ENCODE data around the gene PTPRG. TPM values are rescaled to one million over a fixed set of nuclear protein-coding genes. Genes with fewer than 3 reads are reported as not detected.

PTPRG gene
- total RNA-seq, 1 experiment from 2014 or later = 32.1 TPM

DNA sequence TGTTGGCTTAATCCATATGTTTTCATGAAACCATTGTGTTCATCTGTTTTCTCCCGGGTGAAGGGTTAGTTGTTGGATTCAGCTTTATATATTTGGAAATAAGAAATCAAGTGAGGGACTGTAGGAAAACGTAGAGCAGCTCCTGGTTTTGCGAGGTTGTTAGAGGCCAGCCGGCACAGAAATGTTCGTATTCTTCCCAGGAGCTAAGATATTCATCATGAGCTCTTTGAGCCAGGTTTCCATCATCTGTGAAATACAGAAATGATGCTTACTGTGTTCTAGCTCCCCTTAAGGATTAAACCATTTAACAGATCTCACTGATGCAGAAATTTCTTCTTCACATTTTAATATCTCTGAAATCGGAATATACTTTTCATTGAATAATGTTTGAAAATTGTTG, 235.5 kb downstream of the PTPRG start:
- POLR2A ChIA-PET = no interaction called here
- H3K36me3 ChIP-seq (ENCODE audit: control insufficient read depth in 1 of 2, insufficient read depth in 2 of 2, low read length in 2 of 2) = no peaks in the 10 kb centered on the region
- CTCF ChIA-PET = no interaction called here
- TF ChIP-seq JUND (IDR thresholded peaks at IDR 0.05) (no peak), ZFX (IDR thresholded peaks at IDR 0.05) (no peak), SIN3A (IDR thresholded peaks at IDR 0.05; ENCODE audit: low read depth) (no peak), ELF1 (IDR thresholded peaks at IDR 0.05; ENCODE audit: borderline replicate concordance, low read depth) (no peak), CEBPB (IDR thresholded peaks at IDR 0.05; ENCODE audit: low read depth) (no peak), POLR2A (IDR thresholded peaks at IDR 0.05; ENCODE audit: borderline replicate concordance, extremely low read depth, insufficient read depth, insufficient read length) (no peak), SP1 (IDR thresholded peaks at IDR 0.05; ENCODE audit: low read depth) (no peak), CBX3 (IDR thresholded peaks at IDR 0.05; ENCODE audit: low read depth) (no peak), EZH2 (IDR thresholded peaks at IDR 0.05) (no peak), EZH2phosphoT487 (IDR thresholded peaks at IDR 0.05; ENCODE audit: borderline replicate concordance) (no peak), FOSL1 (IDR thresholded peaks at IDR 0.05; ENCODE audit: low read depth) (no peak), SRF (IDR thresholded peaks at IDR 0.05; ENCODE audit: low read depth) (no peak)
- TF ChIP-seq, protein P1, sequence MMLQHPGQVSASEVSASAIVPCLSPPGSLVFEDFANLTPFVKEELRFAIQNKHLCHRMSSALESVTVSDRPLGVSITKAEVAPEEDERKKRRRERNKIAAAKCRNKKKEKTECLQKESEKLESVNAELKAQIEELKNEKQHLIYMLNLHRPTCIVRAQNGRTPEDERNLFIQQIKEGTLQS (IDR thresholded peaks at IDR 0.05) = no peak
- TF ChIP-seq, protein P2, sequence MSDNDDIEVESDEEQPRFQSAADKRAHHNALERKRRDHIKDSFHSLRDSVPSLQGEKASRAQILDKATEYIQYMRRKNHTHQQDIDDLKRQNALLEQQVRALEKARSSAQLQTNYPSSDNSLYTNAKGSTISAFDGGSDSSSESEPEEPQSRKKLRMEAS (IDR thresholded peaks at IDR 0.05) = no peak
- TF ChIP-seq, protein P3, sequence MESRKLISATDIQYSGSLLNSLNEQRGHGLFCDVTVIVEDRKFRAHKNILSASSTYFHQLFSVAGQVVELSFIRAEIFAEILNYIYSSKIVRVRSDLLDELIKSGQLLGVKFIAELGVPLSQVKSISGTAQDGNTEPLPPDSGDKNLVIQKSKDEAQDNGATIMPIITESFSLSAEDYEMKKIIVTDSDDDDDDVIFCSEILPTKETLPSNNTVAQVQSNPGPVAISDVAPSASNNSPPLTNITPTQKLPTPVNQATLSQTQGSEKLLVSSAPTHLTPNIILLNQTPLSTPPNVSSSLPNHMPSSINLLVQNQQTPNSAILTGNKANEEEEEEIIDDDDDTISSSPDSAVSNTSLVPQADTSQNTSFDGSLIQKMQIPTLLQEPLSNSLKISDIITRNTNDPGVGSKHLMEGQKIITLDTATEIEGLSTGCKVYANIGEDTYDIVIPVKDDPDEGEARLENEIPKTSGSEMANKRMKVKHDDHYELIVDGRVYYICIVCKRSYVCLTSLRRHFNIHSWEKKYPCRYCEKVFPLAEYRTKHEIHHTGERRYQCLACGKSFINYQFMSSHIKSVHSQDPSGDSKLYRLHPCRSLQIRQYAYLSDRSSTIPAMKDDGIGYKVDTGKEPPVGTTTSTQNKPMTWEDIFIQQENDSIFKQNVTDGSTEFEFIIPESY (IDR thresholded peaks at IDR 0.05; ENCODE audit: extremely low read depth, insufficient replicate concordance, low read length) = no peak
- TF ChIP-seq, protein P4, sequence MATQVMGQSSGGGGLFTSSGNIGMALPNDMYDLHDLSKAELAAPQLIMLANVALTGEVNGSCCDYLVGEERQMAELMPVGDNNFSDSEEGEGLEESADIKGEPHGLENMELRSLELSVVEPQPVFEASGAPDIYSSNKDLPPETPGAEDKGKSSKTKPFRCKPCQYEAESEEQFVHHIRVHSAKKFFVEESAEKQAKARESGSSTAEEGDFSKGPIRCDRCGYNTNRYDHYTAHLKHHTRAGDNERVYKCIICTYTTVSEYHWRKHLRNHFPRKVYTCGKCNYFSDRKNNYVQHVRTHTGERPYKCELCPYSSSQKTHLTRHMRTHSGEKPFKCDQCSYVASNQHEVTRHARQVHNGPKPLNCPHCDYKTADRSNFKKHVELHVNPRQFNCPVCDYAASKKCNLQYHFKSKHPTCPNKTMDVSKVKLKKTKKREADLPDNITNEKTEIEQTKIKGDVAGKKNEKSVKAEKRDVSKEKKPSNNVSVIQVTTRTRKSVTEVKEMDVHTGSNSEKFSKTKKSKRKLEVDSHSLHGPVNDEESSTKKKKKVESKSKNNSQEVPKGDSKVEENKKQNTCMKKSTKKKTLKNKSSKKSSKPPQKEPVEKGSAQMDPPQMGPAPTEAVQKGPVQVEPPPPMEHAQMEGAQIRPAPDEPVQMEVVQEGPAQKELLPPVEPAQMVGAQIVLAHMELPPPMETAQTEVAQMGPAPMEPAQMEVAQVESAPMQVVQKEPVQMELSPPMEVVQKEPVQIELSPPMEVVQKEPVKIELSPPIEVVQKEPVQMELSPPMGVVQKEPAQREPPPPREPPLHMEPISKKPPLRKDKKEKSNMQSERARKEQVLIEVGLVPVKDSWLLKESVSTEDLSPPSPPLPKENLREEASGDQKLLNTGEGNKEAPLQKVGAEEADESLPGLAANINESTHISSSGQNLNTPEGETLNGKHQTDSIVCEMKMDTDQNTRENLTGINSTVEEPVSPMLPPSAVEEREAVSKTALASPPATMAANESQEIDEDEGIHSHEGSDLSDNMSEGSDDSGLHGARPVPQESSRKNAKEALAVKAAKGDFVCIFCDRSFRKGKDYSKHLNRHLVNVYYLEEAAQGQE (IDR thresholded peaks at IDR 0.05; ENCODE audit: low read depth) = no peak
- TF ChIP-seq, protein P5, sequence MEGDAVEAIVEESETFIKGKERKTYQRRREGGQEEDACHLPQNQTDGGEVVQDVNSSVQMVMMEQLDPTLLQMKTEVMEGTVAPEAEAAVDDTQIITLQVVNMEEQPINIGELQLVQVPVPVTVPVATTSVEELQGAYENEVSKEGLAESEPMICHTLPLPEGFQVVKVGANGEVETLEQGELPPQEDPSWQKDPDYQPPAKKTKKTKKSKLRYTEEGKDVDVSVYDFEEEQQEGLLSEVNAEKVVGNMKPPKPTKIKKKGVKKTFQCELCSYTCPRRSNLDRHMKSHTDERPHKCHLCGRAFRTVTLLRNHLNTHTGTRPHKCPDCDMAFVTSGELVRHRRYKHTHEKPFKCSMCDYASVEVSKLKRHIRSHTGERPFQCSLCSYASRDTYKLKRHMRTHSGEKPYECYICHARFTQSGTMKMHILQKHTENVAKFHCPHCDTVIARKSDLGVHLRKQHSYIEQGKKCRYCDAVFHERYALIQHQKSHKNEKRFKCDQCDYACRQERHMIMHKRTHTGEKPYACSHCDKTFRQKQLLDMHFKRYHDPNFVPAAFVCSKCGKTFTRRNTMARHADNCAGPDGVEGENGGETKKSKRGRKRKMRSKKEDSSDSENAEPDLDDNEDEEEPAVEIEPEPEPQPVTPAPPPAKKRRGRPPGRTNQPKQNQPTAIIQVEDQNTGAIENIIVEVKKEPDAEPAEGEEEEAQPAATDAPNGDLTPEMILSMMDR (IDR thresholded peaks at IDR 0.05 in 2 of 3, conservative IDR thresholded peaks at IDR 0.05 in 1 of 3; ENCODE audit: borderline replicate concordance in 1 of 3, insufficient read depth in 1 of 3, low read depth in 2 of 3, low read length in 2 of 3) = no peak
- BruUV-seq (replicated peaks) = no TSS peak
- no peaks in the 10 kb centered on the region for H3K4me1 ChIP-seq (ENCODE audit: control insufficient read depth in 1 of 2, insufficient read depth in 2 of 2, low read length in 2 of 2)
- H3K79me2 ChIP-seq (ENCODE audit: insufficient read depth, low read length) = no peaks in the 10 kb centered on the region; the same call in 1 of the 2 replicates
- H3K27ac ChIP-seq (ENCODE audit: low read depth, low read length) = no peak overlapping the region
- DNase-seq (ENCODE audit: low read depth, low spot score) = no peak
- no peaks in the 10 kb centered on the region for H3K9me2 ChIP-seq (ENCODE audit: insufficient read depth)
- no peak overlapping the region for H3K4me2 ChIP-seq (ENCODE audit: low read length)
- H3K4me3 ChIP-seq (replicated peaks in 1 of 2; ENCODE audit: low read depth in 1 of 2, low read length in 2 of 2) = no peak overlapping the region
- no peak for ATAC-seq
- H3K9me3 ChIP-seq (ENCODE audit: control insufficient read depth in 1 of 2, insufficient read depth in 1 of 2, low read depth in 1 of 2, low read length in 2 of 2) = no peaks in the 10 kb centered on the region
- H4K20me1 ChIP-seq (ENCODE audit: insufficient read depth) = no peaks in the 10 kb centered on the region
- RAD21 ChIA-PET (ENCODE audit: low non-redundant PET in 1 of 2, low total read pairs in 2 of 2, uncharacterized antibody in 2 of 2, unreplicated experiment in 2 of 2) = no interaction called here
- intact Hi-C loops (cut with micrococcal nuclease) = no loop called here
- no peaks in the 10 kb centered on the region for H3K27me3 ChIP-seq (ENCODE audit: insufficient read depth, low read length)
- H3K9ac ChIP-seq (ENCODE audit: low read length) = no peak overlapping the region
- H2AFZ ChIP-seq (ENCODE audit: low read depth, low read length, poor library complexity, severe bottlenecking) = no peak overlapping the region
